GOT3 (cell line): ENCODE results near the gene ARFGAP2.

Experiments
- DNase-seq: peaks from one replicate; lab custom pipeline; 2025; ENCODE audit warnings: mixed read lengths; lab: John Stamatoyannopoulos, UW

The ARFGAP2 gene

GRCh38 chr11:47187723-47188122 is 11.0 kb upstream of the ARFGAP2 start:
- DNase-seq: no peak

- DNase-seq: no peak
Observed at GRCh38 chr11:47186700-47187695, 10.3 kb upstream of the ARFGAP2 start.

DNA sequence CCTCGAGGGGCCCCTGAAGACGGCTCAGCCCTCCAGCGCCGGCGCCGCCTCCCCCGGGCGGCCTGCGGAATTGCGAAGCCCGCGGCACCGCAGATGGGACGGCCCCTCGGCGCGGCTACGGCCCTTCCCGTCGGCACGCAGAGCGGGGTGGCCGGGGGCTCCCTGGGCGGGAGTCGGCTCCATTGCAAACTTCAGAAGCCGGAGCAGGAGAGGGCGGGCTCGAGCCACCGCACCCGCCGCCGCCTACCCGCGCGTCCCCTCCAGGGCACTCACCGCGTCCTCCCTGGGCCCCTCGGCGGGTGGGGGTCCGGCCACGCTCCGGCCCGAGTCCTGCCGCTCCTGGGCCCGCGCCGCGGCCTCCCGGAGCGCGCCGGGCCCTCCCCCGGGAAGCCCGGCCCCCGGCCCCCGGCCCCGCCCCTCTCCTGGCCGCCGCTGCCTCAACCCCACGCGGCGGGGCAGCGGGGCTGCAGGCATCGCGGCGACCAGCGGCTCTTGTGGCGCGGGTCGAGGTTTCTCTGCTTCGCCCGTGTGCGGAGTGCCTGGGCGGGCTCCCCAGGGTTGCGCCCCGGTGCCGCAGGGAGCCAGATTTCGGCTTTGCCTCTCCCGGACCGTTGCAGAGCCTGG is 9.5 kb upstream of the ARFGAP2 start, which contains the start of gene PACSIN3:
PACSIN3 (minus strand) TSS at position 359 of the 624 bp plus-strand sequence. CDS start 3,707 bp downstream, outside the sequence.
- DNase-seq: no peak

DNA sequence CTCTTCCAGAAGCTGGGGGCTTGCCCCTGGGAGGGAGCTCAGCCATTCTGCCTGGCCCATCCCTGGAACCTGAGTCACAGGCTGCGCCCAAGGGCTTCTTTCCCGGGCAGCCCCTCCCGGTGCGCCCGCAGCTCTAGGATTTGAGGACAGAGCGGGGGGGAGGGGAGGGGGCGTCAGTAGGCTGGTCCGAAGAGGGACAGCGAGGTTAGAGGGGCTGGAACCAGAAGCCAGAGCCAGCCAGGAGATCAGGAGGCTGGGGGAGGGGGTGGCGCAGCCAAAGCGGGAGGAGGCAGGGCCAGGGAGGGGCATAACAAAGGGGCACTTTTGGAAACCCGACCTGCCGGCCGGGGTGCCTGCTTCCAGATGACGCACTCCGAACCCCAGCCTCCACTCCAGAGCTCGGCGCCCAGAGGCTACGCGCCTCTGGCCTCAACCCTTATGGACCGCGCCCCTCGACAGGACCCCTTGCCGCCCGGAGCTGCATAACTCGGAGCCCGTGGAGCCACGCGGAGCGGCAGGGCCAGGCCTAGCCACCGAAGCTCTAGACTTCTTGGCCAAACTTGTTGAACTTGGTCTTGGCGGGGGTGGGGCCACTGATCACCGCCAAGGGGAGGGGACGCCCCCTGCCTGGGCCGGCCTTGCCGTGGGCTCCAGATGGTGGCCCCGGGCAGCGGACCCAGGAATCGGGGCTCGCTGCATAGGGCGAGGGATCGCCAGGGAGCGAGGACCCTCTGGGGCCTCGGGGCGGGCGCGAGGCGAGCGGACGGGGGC is 8.8 kb upstream of the ARFGAP2 start:
- no peak for DNase-seq

DNA sequence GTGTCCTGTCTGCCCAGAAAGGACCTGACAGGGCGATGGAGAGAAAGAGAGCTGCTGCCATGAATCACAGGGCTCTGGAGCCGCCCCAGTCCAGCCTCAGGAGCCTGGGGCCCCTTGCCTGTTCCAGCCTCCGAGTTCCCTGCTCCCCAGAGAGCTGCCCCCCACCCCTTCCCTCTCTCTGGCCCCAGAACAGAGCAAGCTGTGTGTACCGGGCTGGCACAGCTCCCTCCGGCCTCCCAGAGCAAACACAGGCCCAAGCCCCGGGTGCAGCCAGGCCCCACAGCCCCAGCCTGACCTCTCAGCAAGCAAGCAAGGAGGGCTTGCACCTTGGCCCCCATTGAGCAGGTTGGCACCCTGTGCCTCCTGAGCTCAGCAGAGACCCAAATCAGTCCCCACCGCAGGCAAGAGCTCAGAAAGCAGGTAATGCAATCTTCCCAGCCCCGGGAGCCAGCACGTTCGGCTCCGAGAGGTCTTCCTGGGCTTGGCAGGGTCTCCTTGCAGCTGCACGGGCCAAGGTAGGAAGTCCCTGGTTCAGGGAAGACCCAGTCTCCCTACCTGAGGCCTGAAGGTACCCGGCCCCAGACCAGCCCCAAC is 8.1 kb upstream of the ARFGAP2 start:
- DNase-seq: no peak

DNA sequence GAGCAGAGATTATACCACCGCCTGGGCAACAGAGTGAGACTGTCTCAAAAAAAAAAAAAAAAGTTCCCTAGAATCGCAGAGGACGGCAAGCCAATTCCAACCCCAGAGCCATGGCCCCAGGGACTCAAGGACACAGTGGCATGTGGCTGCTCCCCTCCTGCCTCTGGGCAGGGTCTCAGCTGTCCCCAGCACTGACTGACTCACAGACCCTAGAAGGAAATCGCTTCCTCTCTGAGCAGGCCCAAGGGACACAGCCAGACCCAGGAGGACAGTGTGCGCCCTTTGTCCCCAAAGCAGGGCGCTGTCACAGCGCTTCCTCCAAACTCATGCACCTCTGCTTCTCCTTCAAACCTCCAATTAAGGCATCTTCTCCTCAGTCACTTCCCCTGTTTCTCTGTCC is 7.3 kb upstream of the ARFGAP2 start:
- DNase-seq: no peak

GRCh38 chr11:47183031-47183856 is 6.6 kb upstream of the ARFGAP2 start:
- DNase-seq: no peak

DNA sequence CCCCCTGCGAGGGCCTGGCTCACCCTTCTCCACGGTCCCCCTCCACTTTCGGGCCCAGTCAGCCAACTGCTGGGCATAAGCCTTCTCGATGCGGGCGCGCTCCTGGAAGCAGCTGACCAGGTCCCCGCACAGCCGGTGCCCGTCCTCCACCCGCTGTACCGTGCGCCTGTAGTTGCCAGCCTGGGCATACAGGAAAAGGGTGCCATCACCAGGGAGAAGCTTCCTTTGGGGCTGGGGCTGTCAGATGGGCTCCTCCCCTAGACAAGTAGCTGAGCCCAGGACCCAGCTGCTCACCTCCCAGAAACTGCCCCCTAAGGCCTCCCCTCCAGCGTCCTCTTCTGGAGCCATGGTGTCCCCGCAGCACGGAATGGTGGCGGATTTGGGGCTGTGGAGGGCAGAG is 5.7 kb upstream of the ARFGAP2 start:
- no peak for DNase-seq

GRCh38 chr11:47181271-47181670 is 4.6 kb upstream of the ARFGAP2 start:
- no peak for DNase-seq

GRCh38 chr11:47180006-47180787 is 3.5 kb upstream of the ARFGAP2 start:
- DNase-seq: no peak

DNA sequence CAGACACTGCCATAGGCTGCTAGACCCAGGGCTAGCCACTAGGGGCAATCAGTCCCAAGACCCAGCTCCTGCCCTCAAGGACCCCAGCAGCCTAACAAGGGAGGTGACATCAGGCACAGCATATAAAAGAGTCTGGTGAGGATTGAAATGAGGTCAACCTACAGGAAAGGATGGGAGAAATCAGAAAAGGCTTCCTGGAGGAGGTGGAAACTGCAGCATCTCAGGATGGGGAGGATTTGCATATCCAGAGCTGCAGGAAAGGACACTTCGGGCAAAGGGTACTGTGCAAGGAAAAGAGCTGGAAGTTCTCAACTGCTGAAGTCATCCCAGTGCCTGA is 2.9 kb upstream of the ARFGAP2 start:
- DNase-seq: no peak

GRCh38 chr11:47178737-47179654 is 2.3 kb upstream of the ARFGAP2 start:
- DNase-seq: no peak

DNA sequence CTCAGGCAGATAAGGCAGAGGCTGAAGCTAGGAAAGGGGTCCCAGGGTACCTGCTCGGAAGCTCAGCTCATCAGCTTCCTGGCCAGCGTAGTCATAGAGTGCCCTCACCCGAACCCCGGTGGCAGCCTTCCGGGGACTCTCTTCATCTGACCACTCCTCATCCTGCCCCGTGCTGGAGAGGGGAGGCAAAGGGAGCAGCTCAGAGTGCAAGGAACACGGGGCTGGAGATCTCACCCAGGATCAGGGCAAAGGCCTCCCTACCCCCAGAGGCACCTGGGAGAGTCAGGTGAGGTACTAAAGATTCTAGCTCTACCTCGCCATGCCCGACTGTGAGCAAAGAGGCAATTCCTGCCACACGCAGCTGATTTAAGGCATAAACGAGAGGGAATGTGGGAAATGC is 1.6 kb upstream of the ARFGAP2 start:
- no peak for DNase-seq

GRCh38 chr11:47177846-47178245 is 1.2 kb upstream of the ARFGAP2 start:
- no peak for DNase-seq

DNA sequence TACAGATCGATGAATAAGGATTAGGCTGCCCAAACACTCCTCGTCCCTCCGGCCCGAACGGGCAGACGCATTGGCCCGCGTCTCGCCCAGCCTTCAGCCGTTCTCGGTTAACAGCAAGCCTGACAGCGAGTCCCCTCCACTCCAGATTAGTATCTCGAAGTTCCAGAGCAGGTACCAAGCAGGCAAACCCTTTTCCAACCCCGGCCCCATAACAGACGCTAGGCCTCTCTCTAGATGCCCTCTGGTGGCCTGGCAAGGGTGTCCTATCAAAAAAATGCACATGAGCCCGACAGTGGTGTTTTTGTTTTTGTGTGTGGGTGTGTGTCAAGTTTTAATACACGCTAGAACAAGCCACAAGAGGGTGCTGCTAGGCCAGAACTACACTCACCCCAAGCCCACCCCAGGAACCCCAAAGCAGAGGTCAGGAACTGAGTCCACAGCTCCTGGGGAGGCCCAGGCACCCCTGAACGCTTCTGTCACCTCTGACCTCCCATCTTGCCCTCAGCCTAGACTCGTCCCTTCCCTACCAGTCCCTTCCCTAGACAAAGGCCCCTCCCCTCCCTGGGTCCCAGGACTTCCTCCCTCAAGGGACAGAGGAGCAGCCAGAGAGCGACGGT is 658 bp upstream of the ARFGAP2 start:
- DNase-seq: no peak

- DNase-seq: no peak
Observed at GRCh38 chr11:47175746-47176327, 842 bp downstream of the ARFGAP2 start.

DNA sequence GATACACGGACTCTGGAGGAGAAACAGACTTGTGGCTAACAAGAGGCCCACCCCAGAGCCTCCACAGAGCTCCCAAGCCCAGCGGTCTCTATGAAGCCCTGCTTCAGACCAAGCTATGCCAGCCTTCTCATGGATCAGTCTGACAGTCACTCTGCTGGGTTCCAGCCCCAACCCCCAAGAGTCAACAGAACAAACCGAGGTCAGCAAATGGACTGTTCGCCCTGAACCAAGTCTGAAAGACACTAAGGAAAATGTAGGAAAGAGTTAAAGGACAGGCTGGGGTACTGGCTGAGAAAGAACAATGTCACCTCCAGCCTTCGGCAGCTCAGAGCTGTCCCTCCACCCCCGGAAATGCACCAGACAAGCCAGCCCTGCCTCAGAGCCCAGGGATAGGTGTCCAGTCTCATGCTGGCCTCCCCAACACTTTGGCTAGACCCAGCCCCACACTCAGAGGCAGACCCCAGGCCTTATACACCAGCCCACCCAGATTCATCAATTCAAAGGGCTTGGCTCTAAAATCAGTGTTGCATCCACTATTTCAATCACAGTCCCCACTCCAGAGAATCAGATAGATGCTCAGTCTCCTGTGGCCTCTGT is 3.8 kb downstream of the ARFGAP2 start:
- no peak for DNase-seq

- DNase-seq: no peak
Observed at GRCh38 chr11:47171856-47172255, 4.8 kb downstream of the ARFGAP2 start.
